ENCODE measurements around the gene THUMPD1. TPM values are rescaled to one million over a fixed set of nuclear protein-coding genes. Genes with fewer than 3 reads are reported as not detected.

The THUMPD1 gene
- total and polyA plus RNA-seq, 2 of the 8 experiments (the other 6 are each of a cell fraction or from before 2014, with no cell fraction given) = 31.6 to 49.4 TPM

- no peak overlapping the region for H2BK12ac ChIP-seq (ENCODE audit: low read depth, low read length)
- FAIRE-seq (no peak), DNase-seq (ENCODE audit: low read depth in 1 of 2, low spot score in 2 of 2) (no peak)
- WGBS, 2 experiments (ENCODE audit: extremely low coverage in 1 of 2, insufficient coverage in 1 of 2, insufficient read length in 1 of 2, insufficient replicate concordance in 2 of 2, low coverage in 1 of 2, low lambda C conversion rate in 2 of 2, missing lambda C conversion rate in 1 of 2) = 83% methylated on average over 3 of the region's 3 CpGs; no CpG with 5 or more reads in 1 of the 2 experiments
- H3K14ac ChIP-seq (ENCODE audit: insufficient read length) = no peak overlapping the region
- H3K79me1 ChIP-seq (ENCODE audit: low read depth, low read length) = no peaks in the 10 kb centered on the region; the same call in 1 of the 2 replicates
- no peak overlapping the region for H2BK20ac ChIP-seq (ENCODE audit: low read length)
- H3K56ac ChIP-seq (replicated peaks; ENCODE audit: insufficient read length, low read depth, low read length) = no peak overlapping the region
- peaks cover 0 to 15% of the 10 kb centered on the region in 2 experiments; a peak in 3 of 4 replicates for H3K79me2 ChIP-seq (ENCODE audit: control insufficient read depth in 1 of 2, insufficient read depth in 2 of 2, low read length in 2 of 2)
- H3K4me3 ChIP-seq (ENCODE audit: extremely low read depth in 1 of 4, insufficient read depth in 2 of 4, low read depth in 3 of 4, low read length in 4 of 4) = no peak overlapping the region
- H2BK15ac ChIP-seq (ENCODE audit: low read length) = no peak overlapping the region
- no peak overlapping the region for H2AFZ ChIP-seq (ENCODE audit: low read length)
- no peak for TF ChIP-seq BCL11A (IDR thresholded peaks at IDR 0.05; ENCODE audit: low read depth in 2 of 2, low read length in 2 of 2)
- no peak for TF ChIP-seq SIRT6 (IDR thresholded peaks at IDR 0.05; ENCODE audit: low read length)
- no peak for TF ChIP-seq HDAC6 (IDR thresholded peaks at IDR 0.05; ENCODE audit: low read depth, low read length)
- no peak for TF ChIP-seq PHF8 (conservative IDR thresholded peaks at IDR 0.05; ENCODE audit: low read depth, low read length)
- no peak for TF ChIP-seq RXRA (IDR thresholded peaks at IDR 0.05; ENCODE audit: insufficient read depth, low read depth, low read length)
- H2BK5ac ChIP-seq (ENCODE audit: low read depth, low read length) = no peak overlapping the region
- peaks cover 0 to 4% of the 10 kb centered on the region in 2 experiments for H4K20me1 ChIP-seq (replicated peaks in 1 of 2; ENCODE audit: control insufficient read depth in 1 of 2, insufficient read depth in 2 of 2, low read length in 2 of 2)
- H3K18ac ChIP-seq (ENCODE audit: extremely low read depth, low read length) = no peak overlapping the region
- H2BK120ac ChIP-seq (replicated peaks; ENCODE audit: low read depth, low read length) = no peak overlapping the region
- H3K4me2 ChIP-seq (ENCODE audit: insufficient read depth in 1 of 2, low read depth in 2 of 2, low read length in 2 of 2) = no peak overlapping the region
- peaks cover 12 to 41% (median 25%) of the 10 kb centered on the region in 4 experiments; a peak in 7 of 8 replicates for H3K36me3 ChIP-seq (ENCODE audit: control insufficient read depth in 2 of 4, insufficient read depth in 4 of 4, low read length in 3 of 4)
- H3K4ac ChIP-seq (replicated peaks; ENCODE audit: insufficient read length, low read depth, low read length) = no peak overlapping the region
- POLR2A ChIA-PET (ENCODE audit: partially characterized antibody) = no interaction called here
- no peak overlapping the region for H4K91ac ChIP-seq (replicated peaks; ENCODE audit: insufficient read length, low read length)
- no peaks in the 10 kb centered on the region for H3K9me3 ChIP-seq (ENCODE audit: insufficient read depth in 2 of 2, low read depth in 1 of 2, low read length in 1 of 2)
- CTCF ChIA-PET (ENCODE audit: partially characterized antibody) = no interaction called here
- H2AK5ac ChIP-seq (ENCODE audit: low read depth, low read length) = no peak overlapping the region
- H3K23ac ChIP-seq (ENCODE audit: insufficient read length) = no peak overlapping the region
- no peaks in the 10 kb centered on the region for H3K23me2 ChIP-seq (ENCODE audit: low read depth, low read length)
- peaks cover 0 to 1% (median 0%) of the 10 kb centered on the region in 4 experiments; a peak in 1 of 7 replicates for H3K27me3 ChIP-seq (replicated peaks in 1 of 4; ENCODE audit: control insufficient read depth in 3 of 4, extremely low read depth in 1 of 4, insufficient read depth in 3 of 4, low read length in 3 of 4)
- H3K9ac ChIP-seq (replicated peaks in 1 of 4; ENCODE audit: extremely low read depth in 1 of 4, low read depth in 3 of 4, low read length in 3 of 4) = no peak overlapping the region
- H4K5ac ChIP-seq (ENCODE audit: insufficient read length, low read depth, low read length) = no peak overlapping the region
- H3K27ac ChIP-seq (ENCODE audit: low read depth, low read length) = no peak overlapping the region
- H4K8ac ChIP-seq (ENCODE audit: extremely low read depth, insufficient read depth, low read length) = no peak overlapping the region
- no peaks in the 10 kb centered on the region for H3K4me1 ChIP-seq (replicated peaks in 1 of 4; ENCODE audit: control insufficient read depth in 3 of 4, insufficient read depth in 4 of 4, low read length in 3 of 4)
Observed at GRCh38 chr16:20734782-20735181, 6.8 kb downstream of the THUMPD1 start.
